Neural cell (in vitro differentiated cells): ENCODE results near the gene MAPK7. TPM values are rescaled to one million over a fixed set of nuclear protein-coding genes. Genes with fewer than 3 reads are reported as not detected.
A peak's percentile ranks its signal among the peaks of the same experiment; 100 is the strongest.

Source experiments
- H2AFZ ChIP-seq: fragments of 200-600, 300-800 bp; sonication (generic), shearing (Covaris generic); 2 replicates; pipeline ENCODE4 v1.6.0; 2014; ENCODE audit warnings: low read depth, mild to moderate bottlenecking, antibody characterized with exemption, low read length, moderate library complexity
- H3F3A ChIP-seq: fragments of 200-600 bp; shearing (Covaris generic); 2 replicates; pipeline ENCODE4 v1.6.1; 2016; ENCODE audit warnings: mild to moderate bottlenecking, moderate library complexity, mixed read lengths, antibody characterized with exemption, low read length; ENCODE audit not compliant: insufficient read depth, poor library complexity, severe bottlenecking
- H3K27ac ChIP-seq: fragments of 200-600, 300-800 bp; sonication (generic), shearing (Covaris generic); 2 replicates; pipeline ENCODE4 v1.5.1; 2014; ENCODE audit warnings: mild to moderate bottlenecking, low read length, moderate library complexity
- H3K27me3 ChIP-seq: fragments of 300-800, 200-600 bp; sonication (generic), shearing (Covaris generic); 2 replicates; pipeline ENCODE4 v1.6.0; 2014; ENCODE audit warnings: mild to moderate bottlenecking, low read depth, low read length, moderate library complexity; ENCODE audit not compliant: insufficient read depth
- H3K36me3 ChIP-seq: fragments of 300-800, 200-600 bp; sonication (generic), shearing (Covaris generic); 2 replicates; pipeline ENCODE4 v1.5.1; 2014; ENCODE audit warnings: mild to moderate bottlenecking, antibody characterized with exemption, low read length, moderate library complexity; ENCODE audit not compliant: insufficient read depth
- H3K4me2 ChIP-seq: fragments of 300-800, 200-600 bp; sonication (generic), shearing (Covaris generic); 2 replicates; pipeline ENCODE4 v1.6.0; 2014; ENCODE audit warnings: mild to moderate bottlenecking, low read length
- H3K4me3 ChIP-seq: fragments of 300-800, 200-600 bp; sonication (generic), shearing (Covaris generic); 2 replicates; pipeline ENCODE4 v1.5.1; 2014; ENCODE audit warnings: mild to moderate bottlenecking, low read length, moderate library complexity
- H3K79me2 ChIP-seq: fragments of 200-600 bp; shearing (Covaris generic); replicated peaks from 2 replicates; pipeline ENCODE4 v1.6.0; 2014; ENCODE audit warnings: mild to moderate bottlenecking, low read length, moderate library complexity; ENCODE audit not compliant: insufficient read depth
- H3K9ac ChIP-seq: fragments of 300-800, 200-600 bp; sonication (generic), shearing (Covaris generic); 2 replicates; pipeline ENCODE4 v1.6.1; 2016; ENCODE audit warnings: mild to moderate bottlenecking, low read length, mixed read lengths
- H3K9me2 ChIP-seq: fragments of 200-600 bp; shearing (Covaris generic); 2 replicates; pipeline ENCODE4 v1.6.1; 2016; ENCODE audit warnings: mild to moderate bottlenecking, low read length, mixed read lengths; ENCODE audit not compliant: insufficient read depth
- H3K9me3 ChIP-seq: fragments of 200-600, 300-800 bp; sonication (generic), shearing (Covaris generic); 2 replicates; pipeline ENCODE4 v1.6.1; 2016; ENCODE audit warnings: mild to moderate bottlenecking, mixed run types, low read length, moderate library complexity, mixed read lengths
- H4K20me1 ChIP-seq: fragments of 200-600 bp; shearing (Covaris generic); 2 replicates; pipeline ENCODE4 v1.6.1; 2016; ENCODE audit warnings: mild to moderate bottlenecking, mixed run types; ENCODE audit not compliant: insufficient read depth
- CTCF ChIP-seq: fragments of 450-650 bp; IDR thresholded peaks from 2 replicates; pipeline ENCODE4 v1.5.1; 2014; ENCODE audit warnings: antibody characterized with exemption, mild to moderate bottlenecking, moderate library complexity; ENCODE audit not compliant: poor library complexity, severe bottlenecking
- EP300 ChIP-seq: fragments of 450-650 bp; conservative IDR thresholded peaks from 2 replicates; pipeline ENCODE4 v1.6.1; 2014; ENCODE audit warnings: antibody characterized with exemption, mild to moderate bottlenecking, moderate library complexity; ENCODE audit not compliant: poor library complexity, severe bottlenecking
- EZH2 ChIP-seq: fragments of 200-600, 300-800 bp; shearing (Covaris generic), sonication (generic); IDR thresholded peaks from 2 replicates; pipeline ENCODE4 v1.6.1; 2014; ENCODE audit warnings: antibody characterized with exemption, low read length, borderline replicate concordance, mild to moderate bottlenecking; ENCODE audit not compliant: insufficient read depth, poor library complexity, severe bottlenecking
- MXI1 ChIP-seq: fragments of 450-650 bp; conservative IDR thresholded peaks from 2 replicates; pipeline ENCODE4 v1.6.1; 2014; ENCODE audit warnings: antibody characterized with exemption, mild to moderate bottlenecking; ENCODE audit not compliant: poor library complexity, severe bottlenecking
- POLR2AphosphoS5 ChIP-seq: IDR thresholded peaks from 2 replicates; pipeline ENCODE4 v1.6.1; 2012
- RAD21 ChIP-seq: fragments of 450-650 bp; conservative IDR thresholded peaks from 2 replicates; pipeline ENCODE4 v1.6.1; 2014; ENCODE audit warnings: antibody characterized with exemption, mild to moderate bottlenecking, moderate library complexity
- REST ChIP-seq: IDR thresholded peaks from 2 replicates; pipeline ENCODE4 v1.6.1; 2012; ENCODE audit warnings: borderline replicate concordance
- SMC3 ChIP-seq: fragments of 450-650 bp; conservative IDR thresholded peaks from 2 replicates; pipeline ENCODE4 v1.6.1; 2014; ENCODE audit warnings: antibody characterized with exemption, mild to moderate bottlenecking, moderate library complexity; ENCODE audit not compliant: poor library complexity
- TAF1 ChIP-seq: IDR thresholded peaks from 2 replicates; pipeline ENCODE4 v1.6.1; 2012; ENCODE audit warnings: low read depth
- polyA plus RNA-seq: library from polyadenylated mRNA; depleted of rRNA; stranded (reverse); fragments of >200 nt; gene quantifications from 2 replicates; pipeline ENCODE4 v1.2.3, GENCODE V29; 2014

The MAPK7 gene
- polyA plus RNA-seq, 1 donor from 2014 or later: 18.8 TPM

- no peaks in the 10 kb centered on the region for H3K79me2 ChIP-seq
- no peaks in the 10 kb centered on the region for H3F3A ChIP-seq
- no peak overlapping the region for H3K4me2 ChIP-seq
- TF ChIP-seq REST (no peak), POLR2AphosphoS5 (no peak), CTCF (no peak), MXI1 (no peak), SMC3 (no peak), RAD21 (no peak), TAF1 (no peak), EP300 (no peak), EZH2 (no peak)
- no peaks in the 10 kb centered on the region for H3K9me3 ChIP-seq
- no peaks in the 10 kb centered on the region for H3K27me3 ChIP-seq
- H3K4me3 ChIP-seq: no peak overlapping the region
- no peaks in the 10 kb centered on the region for H3K9me2 ChIP-seq
- H4K20me1 ChIP-seq: no peaks in the 10 kb centered on the region
- peak overlapping the region; percentile 70 for H3K9ac ChIP-seq
- H3K36me3 ChIP-seq: no peaks in the 10 kb centered on the region
- H2AFZ ChIP-seq: peak overlapping the region; percentile 74
- no peak overlapping the region for H3K27ac ChIP-seq
Measured at GRCh38 chr17:19410091-19410490, 31.8 kb downstream of the MAPK7 start.

- Histone ChIP-seq H3K27me3 (no peaks in the 10 kb centered on the region), H3K9me3 (no peaks in the 10 kb centered on the region), H2AFZ (peak within 1 kb of the TSS; percentile 74), H3K9ac (peak within 1 kb of the TSS; percentile 70), H3K79me2 (no peaks in the 10 kb centered on the region), H3K4me3 (peak within 1 kb of the TSS; percentile 59), H3K27ac (peak within 1 kb of the TSS; percentile 74), H4K20me1 (no peaks in the 10 kb centered on the region), H3F3A (no peaks in the 10 kb centered on the region), H3K4me2 (peak within 1 kb of the TSS; percentile 48), H3K9me2 (no peaks in the 10 kb centered on the region), H3K36me3 (no peaks in the 10 kb centered on the region)
- TF ChIP-seq CTCF (no peak), EP300 (peak; percentile 64), TAF1 (peak; percentile 69), SMC3 (peak; percentile 52), MXI1 (peak; percentile 31), REST (peak; percentile 85), POLR2AphosphoS5 (peak; percentile 57), RAD21 (peak; percentile 50), EZH2 (no peak)
Measured at GRCh38 chr17:19410875-19411620, 32.8 kb downstream of the MAPK7 start, which contains the start of gene RNF112. TSS of gene RNF112 (plus strand) at chr17:19411232. CDS start at chr17:19411409, 177 bp downstream.
